DND-41 (cell line): Measurements from ENCODE around the gene RNF144A.

Experiments used
- ATAC-seq: fragments of 200-7000 bp; cut with Tn5 transposase; 3 replicates; pipeline ENCODE4 v1.9.1; 2021; ENCODE audit warnings: low read depth; ENCODE audit not compliant: insufficient read depth
- DNase-seq: peaks from one replicate; pipeline ENCODE4 v3.0.0-alpha.2; 2020
- H2AFZ ChIP-seq: 2 replicates; pipeline ENCODE4 v1.6.0; 2012; ENCODE audit warnings: low read depth, low read length
- H3K27ac ChIP-seq: 2 replicates; pipeline ENCODE4 v1.5.1; 2012; ENCODE audit warnings: low read length, inconsistent platforms
- H3K27me3 ChIP-seq: fragments of 200-600 bp; sonication (generic); 2 replicates; pipeline ENCODE4 v1.6.0; 2012; ENCODE audit warnings: low read length, mild to moderate bottlenecking, inconsistent platforms; ENCODE audit not compliant: insufficient read depth, poor library complexity
- H3K36me3 ChIP-seq: 2 replicates; pipeline ENCODE4 v1.5.1; 2012; ENCODE audit warnings: low read length, inconsistent platforms; ENCODE audit not compliant: insufficient read depth
- H3K4me1 ChIP-seq: 2 replicates; pipeline ENCODE4 v1.5.1; 2012; ENCODE audit warnings: mild to moderate bottlenecking, low read length; ENCODE audit not compliant: insufficient read depth
- H3K4me2 ChIP-seq: 2 replicates; pipeline ENCODE4 v1.6.0; 2012; ENCODE audit warnings: mild to moderate bottlenecking, moderate library complexity, low read length, inconsistent platforms; ENCODE audit not compliant: insufficient read depth
- H3K4me3 ChIP-seq, 2 experiments: fragments of 200-600 bp in 1 of 2; shearing (Covaris generic) in 1 of 2; 2 replicates each; pipeline ENCODE4 v1.5.1; 2012 to 2016; ENCODE audit warnings: inconsistent platforms in 2 of 2, low read length in 2 of 2, mild to moderate bottlenecking in 2 of 2, low read depth in 1 of 2, moderate library complexity in 1 of 2
- H3K79me2 ChIP-seq: 2 replicates; pipeline ENCODE4 v1.6.0; 2012; ENCODE audit warnings: low read length, inconsistent platforms; ENCODE audit not compliant: insufficient read depth
- H3K9ac ChIP-seq: 2 replicates; pipeline ENCODE4 v1.6.0; 2012; ENCODE audit warnings: low read depth, mild to moderate bottlenecking, inconsistent platforms, low read length, moderate library complexity
- H3K9me3 ChIP-seq: 2 replicates; pipeline ENCODE4 v1.5.1; 2012; ENCODE audit warnings: low read length, moderate library complexity, mild to moderate bottlenecking, inconsistent platforms; ENCODE audit not compliant: insufficient read depth, severe bottlenecking
- H4K20me1 ChIP-seq: 2 replicates; pipeline ENCODE4 v1.6.0; 2012; ENCODE audit warnings: low read length; ENCODE audit not compliant: insufficient read depth
- CTCF ChIP-seq: IDR thresholded peaks from 2 replicates; pipeline ENCODE4 v1.5.1; 2012; ENCODE audit warnings: borderline replicate concordance, low read length, moderate library complexity, mild to moderate bottlenecking; ENCODE audit not compliant: poor library complexity, severe bottlenecking; ENCODE audit errors: extremely low read depth
- EZH2 ChIP-seq: IDR thresholded peaks from 3 replicates; pipeline ENCODE4 v1.6.1; 2012; ENCODE audit warnings: borderline replicate concordance, low read depth, mild to moderate bottlenecking, moderate library complexity, low read length, inconsistent platforms; ENCODE audit not compliant: severe bottlenecking

RNF144A gene

GRCh38 chr2:6986301-6986911 lies 69.2 kb downstream of the RNF144A start:
- Histone ChIP-seq H3K9me3 (no peaks in the 10 kb centered on the region), H4K20me1 (peaks cover 47% of the 10 kb centered on the region), H3K27ac (no peak overlapping the region), H3K27me3 (no peaks in the 10 kb centered on the region), H3K36me3 (peaks cover 53% of the 10 kb centered on the region), H3K4me2 (no peak overlapping the region), H3K4me1 (no peaks in the 10 kb centered on the region), H3K79me2 (peaks cover 94% of the 10 kb centered on the region), H3K9ac (no peak overlapping the region), H2AFZ (no peak overlapping the region), H3K4me3 (no peak overlapping the region)
- DNase-seq, result no peak
- TF ChIP-seq EZH2 (no peak), CTCF (no peak)
- peak; percentile 6; the same call in 1 of the 3 replicates for ATAC-seq

GRCh38 chr2:6986912-6987361 lies 69.7 kb downstream of the RNF144A start:
- Histone ChIP-seq H3K9ac (no peak overlapping the region), H3K4me3 (no peak overlapping the region), H3K27me3 (no peaks in the 10 kb centered on the region), H2AFZ (no peak overlapping the region), H3K36me3 (peaks cover 55% of the 10 kb centered on the region), H3K4me1 (no peaks in the 10 kb centered on the region), H3K9me3 (no peaks in the 10 kb centered on the region), H3K79me2 (peaks cover 93% of the 10 kb centered on the region), H3K4me2 (no peak overlapping the region), H3K27ac (no peak overlapping the region), H4K20me1 (peaks cover 50% of the 10 kb centered on the region)
- ATAC-seq (no peak), DNase-seq (no peak)
- no peak for TF ChIP-seq EZH2
- TF ChIP-seq CTCF, result no peak

GRCh38 chr2:6990871-6991270 lies 73.7 kb downstream of the RNF144A start:
- H3K36me3 ChIP-seq, result peaks cover 78% of the 10 kb centered on the region
- TF ChIP-seq CTCF (no peak), EZH2 (no peak)
- peaks cover 55% of the 10 kb centered on the region for H4K20me1 ChIP-seq
- H3K9me3 ChIP-seq, result no peaks in the 10 kb centered on the region
- no peak overlapping the region for H2AFZ ChIP-seq
- ATAC-seq, result no peak
- H3K4me3 ChIP-seq, result no peak overlapping the region
- H3K4me2 ChIP-seq, result no peak overlapping the region
- no peak for DNase-seq
- H3K4me1 ChIP-seq, result no peaks in the 10 kb centered on the region
- H3K27ac ChIP-seq, result no peak overlapping the region
- H3K27me3 ChIP-seq, result no peaks in the 10 kb centered on the region
- peaks cover 85% of the 10 kb centered on the region for H3K79me2 ChIP-seq
- H3K9ac ChIP-seq, result no peak overlapping the region

GRCh38 chr2:6992794-6993228 lies 75.6 kb downstream of the RNF144A start:
- Histone ChIP-seq H3K4me3 (no peak overlapping the region), H3K4me1 (no peaks in the 10 kb centered on the region), H2AFZ (no peak overlapping the region), H3K27ac (no peak overlapping the region), H4K20me1 (peaks cover 37% of the 10 kb centered on the region; the same call in 1 of the 2 replicates), H3K9me3 (no peaks in the 10 kb centered on the region), H3K79me2 (peaks cover 76% of the 10 kb centered on the region), H3K9ac (no peak overlapping the region), H3K36me3 (peaks cover 84% of the 10 kb centered on the region), H3K27me3 (no peaks in the 10 kb centered on the region), H3K4me2 (no peak overlapping the region)
- no peak for TF ChIP-seq CTCF
- TF ChIP-seq EZH2, result no peak
- ATAC-seq, result no peak
- DNase-seq, result no peak
